HUES48 (cell line): ENCODE results near the gene PLK2.

Experiments
- H3K27ac ChIP-seq: one replicate; pipeline ENCODE4 v1.7.0; 2013; ENCODE audit warnings: low read depth, low read length, inconsistent platforms
- H3K27me3 ChIP-seq: 2 replicates; pipeline ENCODE4 v1.6.1; 2013; ENCODE audit warnings: mild to moderate bottlenecking, low read length; ENCODE audit not compliant: control insufficient read depth, insufficient read depth
- H3K36me3 ChIP-seq: 2 replicates; pipeline ENCODE4 v1.6.1; 2013; ENCODE audit warnings: low read length; ENCODE audit not compliant: control insufficient read depth, insufficient read depth
- H3K4me1 ChIP-seq: 2 replicates; pipeline ENCODE4 v1.6.1; 2013; ENCODE audit warnings: mild to moderate bottlenecking, low read length; ENCODE audit not compliant: control insufficient read depth, insufficient read depth
- H3K4me3 ChIP-seq: 2 replicates; pipeline ENCODE4 v1.5.1; 2013; ENCODE audit warnings: mild to moderate bottlenecking, low read depth, low read length
- H3K9ac ChIP-seq: 2 replicates; pipeline ENCODE4 v1.6.1; 2013; ENCODE audit warnings: mild to moderate bottlenecking, low read depth, low read length, moderate library complexity
- H3K9me3 ChIP-seq: 2 replicates; pipeline ENCODE4 v1.6.1; 2013; ENCODE audit warnings: low read length; ENCODE audit not compliant: control insufficient read depth, insufficient read depth

PLK2 gene

DNA sequence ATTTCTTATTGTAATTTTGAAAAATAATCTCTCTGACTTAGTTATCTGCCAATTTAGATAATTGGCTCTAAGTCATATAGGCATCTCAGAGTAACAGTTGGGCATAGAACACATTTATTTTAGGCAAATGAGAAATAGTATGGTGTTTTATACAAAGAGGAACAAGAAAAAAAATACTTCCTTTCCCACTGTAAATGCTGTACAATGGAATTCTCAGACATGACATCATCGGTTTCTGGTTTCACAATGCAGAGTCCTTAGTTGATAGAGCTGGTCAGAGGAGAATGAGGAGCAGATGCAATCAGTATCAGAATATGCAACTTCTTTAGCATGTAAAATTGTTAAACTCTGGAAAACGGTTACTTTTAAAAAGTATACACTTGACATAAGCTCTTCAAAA lies 49.4 kb downstream of the PLK2 start:
- no peak overlapping the region for H3K9ac ChIP-seq
- H3K4me1 ChIP-seq, result peaks cover 46% of the 10 kb centered on the region
- H3K36me3 ChIP-seq, result no peaks in the 10 kb centered on the region
- H3K9me3 ChIP-seq, result no peaks in the 10 kb centered on the region
- H3K27me3 ChIP-seq, result no peaks in the 10 kb centered on the region
- H3K4me3 ChIP-seq, result no peak overlapping the region
- no peak overlapping the region for H3K27ac ChIP-seq

DNA sequence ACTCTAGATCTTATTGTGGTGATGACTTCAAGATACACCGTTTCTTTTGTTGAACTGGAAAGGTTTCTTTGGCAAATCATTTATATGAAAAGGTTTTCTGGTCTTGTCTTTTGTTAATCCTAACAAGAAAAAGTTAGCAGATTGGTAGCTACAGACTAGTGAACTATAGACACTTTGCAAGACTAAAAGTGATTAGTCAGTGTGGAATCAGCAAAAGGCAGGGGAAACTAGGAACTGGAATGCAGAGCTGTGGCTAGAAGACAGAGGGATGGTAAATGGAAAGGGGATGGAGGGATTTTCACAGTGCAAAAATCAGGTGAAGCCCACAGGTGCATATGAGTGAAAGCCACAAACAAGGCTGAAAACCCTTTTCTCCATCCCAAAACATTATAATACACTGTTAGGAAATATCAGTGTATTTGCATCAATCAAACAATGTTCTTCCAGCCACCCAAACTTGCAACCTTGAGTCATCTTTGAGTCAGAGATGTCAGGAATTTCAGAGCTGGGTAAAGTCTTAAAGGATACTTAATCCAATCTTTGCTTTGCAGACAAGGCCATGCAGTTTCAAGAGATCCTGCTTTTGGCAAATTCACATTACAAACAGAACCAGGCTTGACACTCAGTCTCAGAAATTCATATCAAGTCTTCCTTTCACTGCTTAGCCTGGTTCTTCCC lies 52.7 kb downstream of the PLK2 start:
- Histone ChIP-seq H3K9ac (no peak overlapping the region; the same call in 1 of the 2 replicates), H3K9me3 (no peaks in the 10 kb centered on the region), H3K27me3 (no peaks in the 10 kb centered on the region), H3K27ac (peak overlapping the region; percentile 72), H3K36me3 (no peaks in the 10 kb centered on the region), H3K4me1 (peaks cover 53% of the 10 kb centered on the region), H3K4me3 (no peak overlapping the region)

DNA sequence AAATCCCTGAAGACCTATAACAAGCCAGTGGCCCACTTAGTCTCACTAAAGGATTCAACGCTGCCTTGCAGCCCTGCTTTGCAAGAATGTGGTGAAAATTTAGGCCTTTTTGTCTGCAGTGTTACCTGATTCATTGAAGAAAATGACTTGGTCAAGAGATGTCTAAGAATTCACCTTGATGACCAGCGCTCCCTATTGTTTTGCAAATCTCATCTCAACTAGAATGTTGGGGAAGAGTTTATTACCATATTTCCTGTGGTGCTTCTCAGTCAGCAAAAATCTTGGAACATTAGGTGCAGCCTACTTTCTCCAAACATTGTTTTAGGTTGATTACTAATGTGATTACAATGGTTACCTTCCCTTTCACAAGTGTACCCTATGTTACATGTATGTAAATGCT lies 53.5 kb downstream of the PLK2 start:
- no peaks in the 10 kb centered on the region for H3K36me3 ChIP-seq
- H3K4me3 ChIP-seq, result peak overlapping the region; percentile 34
- peak overlapping the region; percentile 72 for H3K27ac ChIP-seq
- H3K4me1 ChIP-seq, result peaks cover 53% of the 10 kb centered on the region
- no peaks in the 10 kb centered on the region for H3K9me3 ChIP-seq
- H3K9ac ChIP-seq, result no peak overlapping the region
- H3K27me3 ChIP-seq, result no peaks in the 10 kb centered on the region

DNA sequence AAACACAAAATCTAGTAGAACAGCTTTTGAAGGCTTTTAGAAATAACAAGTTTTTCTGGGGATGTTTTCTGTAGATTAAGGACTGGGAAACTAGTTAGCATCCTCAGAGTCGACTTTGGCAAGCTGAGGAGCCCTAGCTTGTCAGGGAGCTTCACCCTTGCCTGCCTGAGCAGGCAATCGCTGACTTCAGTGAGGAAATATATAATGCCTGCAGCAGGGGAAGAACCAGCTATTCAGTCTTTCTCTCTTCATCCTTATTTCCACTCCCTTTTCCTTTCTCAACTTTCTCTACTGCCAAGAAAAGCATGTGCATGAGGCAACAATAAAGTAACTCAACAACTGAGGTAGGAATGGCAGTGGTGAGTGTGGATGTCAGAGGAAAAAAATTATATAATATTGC lies 54.7 kb downstream of the PLK2 start:
- H3K27me3 ChIP-seq, result no peaks in the 10 kb centered on the region
- H3K4me1 ChIP-seq, result peaks cover 44% of the 10 kb centered on the region
- H3K36me3 ChIP-seq, result no peaks in the 10 kb centered on the region
- H3K4me3 ChIP-seq, result no peak overlapping the region
- H3K27ac ChIP-seq, result peak overlapping the region; percentile 72
- H3K9ac ChIP-seq, result no peak overlapping the region
- no peaks in the 10 kb centered on the region for H3K9me3 ChIP-seq

DNA sequence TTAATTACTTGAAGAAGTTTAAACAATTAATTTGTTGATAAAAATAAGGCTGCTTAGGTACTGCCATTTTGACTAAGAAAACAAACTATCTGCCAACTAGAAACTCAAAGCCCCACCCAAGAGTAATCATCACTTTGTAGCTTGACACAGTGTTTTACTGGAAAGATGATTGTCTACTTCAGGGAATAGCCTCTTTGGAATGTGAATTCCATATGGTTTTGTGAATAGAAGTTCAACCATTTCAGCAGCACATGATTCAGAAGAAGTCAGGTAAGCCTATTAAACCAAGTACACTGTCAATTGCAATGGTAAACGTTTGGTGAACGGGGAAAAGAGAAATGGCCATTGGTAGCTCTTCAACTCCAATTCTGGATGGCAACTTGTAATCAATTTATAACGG lies 55.2 kb downstream of the PLK2 start:
- H3K4me1 ChIP-seq, result peaks cover 39% of the 10 kb centered on the region
- no peaks in the 10 kb centered on the region for H3K36me3 ChIP-seq
- H3K27me3 ChIP-seq, result no peaks in the 10 kb centered on the region
- no peak overlapping the region for H3K27ac ChIP-seq
- H3K9me3 ChIP-seq, result no peaks in the 10 kb centered on the region
- H3K9ac ChIP-seq, result no peak overlapping the region
- H3K4me3 ChIP-seq, result no peak overlapping the region
